Mucosa of descending colon (tissue), 3 donors: Measurements from ENCODE around the gene CRYBB1. TPM values are rescaled to one million over a fixed set of nuclear protein-coding genes. Genes with fewer than 3 reads are reported as not detected.

ENCODE experiments used
- ATAC-seq: fragments of 200-7000 bp; cut with Tn5 transposase; one replicate; pipeline ENCODE4 v1.9.1; 2020; ENCODE audit warnings: mild to moderate bottlenecking, moderate library complexity
- DNase-seq, 3 donors: peaks; one replicate each; pipeline ENCODE4 v3.0.0-alpha.2; 2020
- H3K36me3 ChIP-seq: fragments of 200-600 bp; one replicate; pipeline ENCODE4 v1.8.0; 2021; ENCODE audit warnings: low read depth, mild to moderate bottlenecking
- H3K4me1 ChIP-seq: fragments of 200-600 bp; one replicate; pipeline ENCODE4 v1.8.0; 2021; ENCODE audit warnings: low read depth, mild to moderate bottlenecking
- H3K4me3 ChIP-seq: fragments of 200-600 bp; one replicate; pipeline ENCODE4 v1.8.0; 2021; ENCODE audit warnings: mild to moderate bottlenecking
- H3K9me3 ChIP-seq: fragments of 200-600 bp; one replicate; pipeline ENCODE4 v1.8.0; 2021; ENCODE audit warnings: mild to moderate bottlenecking
- CTCF ChIP-seq: fragments of 200-600 bp; IDR thresholded peaks from one replicate; pipeline ENCODE4 v1.8.0; 2022; ENCODE audit warnings: antibody characterized with exemption, mild to moderate bottlenecking
- intact Hi-C, 2 donors: fragments of 100-400 bp; cut with DNase I in 1 of 2; cut with micrococcal nuclease in 1 of 2; formaldehyde crosslinking; loops; one replicate each; pipeline versions ENCODE4 v1.11.0 to v1.11.1; 2022; cut with DNase I, micrococcal nuclease
- total RNA-seq, 3 donors: library from RNA; stranded (reverse); fragmentation: NEBNext Ultra II Directional in 2 of 3; extraction: Animal tissue kit (Norgen Biotek cat#: 25700) in 2 of 3; gene quantifications; one replicate each; pipeline versions ENCODE4 v1.2.1 to v1.2.4, GENCODE V29; 2021 to 2023
- donor health status: DM: no; HTN: no; CAD: no; lungs with moderate emphysema.
- donor health status: DM: no; HTN: no; CAD: no.
- donor health status: DM: no; HTN: yes; CAD: no.

Gene CRYBB1
- total RNA-seq, 3 donors from 2014 or later: 1.0 TPM; not detected in 2

- Histone ChIP-seq H3K9me3 (no peaks in the 10 kb centered on the region), H3K4me1 (no peaks in the 10 kb centered on the region), H3K36me3 (no peaks in the 10 kb centered on the region), H3K4me3 (no peak overlapping the region)
- intact Hi-C loops: no loop called here
- TF ChIP-seq CTCF: no peak
- DNase-seq (no peak), ATAC-seq (no peak)
Observed at GRCh38 chr22:26570864-26571525, 46.8 kb downstream of the CRYBB1 start.

- Histone ChIP-seq H3K4me1 (no peaks in the 10 kb centered on the region), H3K4me3 (no peak overlapping the region), H3K36me3 (no peaks in the 10 kb centered on the region), H3K9me3 (no peaks in the 10 kb centered on the region)
- DNase-seq: peak in 1 of 3 donors; percentile 19
- TF ChIP-seq CTCF: no peak
- ATAC-seq: peak; percentile 47
- intact Hi-C loops: no loop called here
Observed at GRCh38 chr22:26570115-26570514, 47.7 kb downstream of the CRYBB1 start.

- intact Hi-C loops: no loop called here
- no peak for ATAC-seq
- TF ChIP-seq CTCF: no peak
- Histone ChIP-seq H3K4me3 (no peak overlapping the region), H3K9me3 (no peaks in the 10 kb centered on the region), H3K4me1 (no peaks in the 10 kb centered on the region), H3K36me3 (no peaks in the 10 kb centered on the region)
- DNase-seq: no peak
Observed at GRCh38 chr22:26568207-26568706, 49.6 kb downstream of the CRYBB1 start.

GRCh38 chr22:26567610-26568009, 50.2 kb downstream of the CRYBB1 start:
- H3K36me3 ChIP-seq: no peaks in the 10 kb centered on the region
- no peak for DNase-seq
- no peak overlapping the region for H3K4me3 ChIP-seq
- ATAC-seq: no peak
- H3K9me3 ChIP-seq: no peaks in the 10 kb centered on the region
- intact Hi-C loops: no loop called here
- no peak for TF ChIP-seq CTCF
- no peaks in the 10 kb centered on the region for H3K4me1 ChIP-seq

- H3K9me3 ChIP-seq: no peaks in the 10 kb centered on the region
- DNase-seq (no peak), ATAC-seq (no peak)
- H3K4me1 ChIP-seq: no peaks in the 10 kb centered on the region
- no peak overlapping the region for H3K4me3 ChIP-seq
- intact Hi-C loops: no loop called here
- H3K36me3 ChIP-seq: no peaks in the 10 kb centered on the region
- no peak for TF ChIP-seq CTCF
Observed at GRCh38 chr22:26566994-26567393, 50.8 kb downstream of the CRYBB1 start.
